HG02885 (cell line): ENCODE measurements around the gene KCNK4.

Experiments
- ATAC-seq: cut with Tn5 transposase; IDR thresholded peaks from one replicate; pipeline ENCODE4 v1.9.1; 2021; ENCODE audit warnings: mild to moderate bottlenecking; ENCODE audit not compliant: unreplicated experiment, poor library complexity

Gene KCNK4

GRCh38 chr11:64267207-64267945, 23.7 kb upstream of the KCNK4 start:
- ATAC-seq: no peak

- no peak for ATAC-seq
These were observed 22.8 kb upstream of the KCNK4 start for GRCh38 chr11:64268025-64268892.

GRCh38 chr11:64268893-64269539, 22.1 kb upstream of the KCNK4 start:
- peak; percentile 12 for ATAC-seq

- ATAC-seq: peak; percentile 77
These were observed 21.4 kb upstream of the KCNK4 start for GRCh38 chr11:64269540-64270220.

GRCh38 chr11:64275031-64275800, 15.9 kb upstream of the KCNK4 start:
- ATAC-seq: no peak

- no peak for ATAC-seq
These were observed 15.3 kb upstream of the KCNK4 start for GRCh38 chr11:64275841-64276240.

GRCh38 chr11:64276653-64277431, 14.3 kb upstream of the KCNK4 start:
- ATAC-seq: no peak

- ATAC-seq: no peak
These were observed 12.4 kb upstream of the KCNK4 start for GRCh38 chr11:64278576-64279190.

GRCh38 chr11:64281957-64282770, 8.9 kb upstream of the KCNK4 start:
- ATAC-seq: no peak

GRCh38 chr11:64283092-64283491, 8.0 kb upstream of the KCNK4 start:
- ATAC-seq: no peak

- peak; percentile 72 for ATAC-seq
These were observed 6.8 kb upstream of the KCNK4 start, which contains the start of gene BAD for GRCh38 chr11:64284048-64284961. Gene BAD (minus strand): TSS chr11:64284665. CDS start chr11:64284368, 297 bp downstream.

GRCh38 chr11:64284962-64285884, 5.9 kb upstream of the KCNK4 start, which contains the start of gene GPR137:
Gene GPR137 (plus strand): TSS chr11:64285848. CDS start chr11:64286525, 677 bp downstream.
- peak; percentile 68 for ATAC-seq

GRCh38 chr11:64285885-64286800, 5.0 kb upstream of the KCNK4 start:
- no peak for ATAC-seq

- ATAC-seq: no peak
These were observed 4.3 kb upstream of the KCNK4 start for GRCh38 chr11:64286801-64287159.
